Renal cortex interstitium (tissue), 11 donors: ENCODE measurements around the gene AUTS2. TPM values are rescaled to one million over a fixed set of nuclear protein-coding genes. Genes with fewer than 3 reads are reported as not detected.
"Not testable (repeated sequence)": the region's sequence is repeated elsewhere in the genome, so short reads cannot be mapped to it uniquely, and the experiment has no call there.

Experiments used
- DNase-seq, 11 donors: peaks; one replicate each; pipeline ENCODE4 v3.0.0-alpha.2; 2013; ENCODE audit warnings: low read depth in 9 of 11, low spot score in 4 of 11; ENCODE audit errors: extremely low read depth in 1 of 11
- polyA plus RNA-seq, 3 donors: library from polyadenylated mRNA; unstranded; fragments of 120-200 nt; gene quantifications; one replicate each; pipeline ENCODE4 v1.2.1, GENCODE V29; 2013; ENCODE audit not compliant: insufficient read length in 3 of 3

AUTS2 gene
- polyA plus RNA-seq, 3 donors: 78.0 to 102 (median 90.7) TPM

- DNase-seq: no peak
These were observed 1122.1 kb downstream of the AUTS2 start for GRCh38 chr7:70720191-70720873.

- no peak for DNase-seq
These were observed 1123.2 kb downstream of the AUTS2 start for GRCh38 chr7:70721500-70721899.

- DNase-seq: no peak
These were observed 1125.1 kb downstream of the AUTS2 start for GRCh38 chr7:70723339-70723738.

- no peak for DNase-seq
These were observed 1127.2 kb downstream of the AUTS2 start for GRCh38 chr7:70725448-70725847.

- DNase-seq: no peak
These were observed 1128.0 kb downstream of the AUTS2 start for GRCh38 chr7:70726294-70726693.

GRCh38 chr7:70726951-70727378 is 1128.7 kb downstream of the AUTS2 start:
- no peak for DNase-seq

GRCh38 chr7:70727861-70728260 is 1129.6 kb downstream of the AUTS2 start:
- no peak for DNase-seq

GRCh38 chr7:70728872-70729552 is 1130.7 kb downstream of the AUTS2 start:
- no peak for DNase-seq

GRCh38 chr7:70729553-70730157 is 1131.4 kb downstream of the AUTS2 start:
- not testable (repeated sequence) for DNase-seq

GRCh38 chr7:70730451-70731110 is 1132.3 kb downstream of the AUTS2 start:
- DNase-seq: no peak

GRCh38 chr7:70733090-70733489 is 1134.8 kb downstream of the AUTS2 start:
- DNase-seq: no peak

- DNase-seq: no peak
These were observed 1136.1 kb downstream of the AUTS2 start for GRCh38 chr7:70734411-70734810.

- no peak for DNase-seq
These were observed 1137.0 kb downstream of the AUTS2 start for GRCh38 chr7:70735313-70735712.

GRCh38 chr7:70736715-70737460 is 1138.6 kb downstream of the AUTS2 start:
- no peak for DNase-seq

- DNase-seq: no peak
These were observed 1140.0 kb downstream of the AUTS2 start for GRCh38 chr7:70738151-70738885.

- no peak for DNase-seq
These were observed 1141.5 kb downstream of the AUTS2 start for GRCh38 chr7:70739646-70740210.

- no peak for DNase-seq
These were observed 1143.4 kb downstream of the AUTS2 start for GRCh38 chr7:70741666-70742065.
